Activated CD4-positive, alpha-beta T cell treated with anti-CD3 and anti-CD28 coated beads for 36 hours (primary cell): ENCODE results near the gene TCF4. TPM values are rescaled to one million over a fixed set of nuclear protein-coding genes. Genes with fewer than 3 reads are reported as not detected.

Experiments
- ATAC-seq: fragments of 200-7000 bp; cut with Tn5 transposase; one replicate; pipeline ENCODE4 v1.10.0; 2021; ENCODE audit warnings: mild to moderate bottlenecking, moderate library complexity
- CTCF ChIA-PET: fragments of 350-600 bp; sonication (Branson Sonifier 250); formaldehyde crosslinking; loops from one replicate; lab custom pipeline; 2021; ENCODE audit warnings: antibody characterized with exemption; lab: Charles Lee
- POLR2A ChIA-PET: fragments of 350-600 bp; sonication (Branson Sonifier 250); formaldehyde crosslinking; loops from one replicate; lab custom pipeline; 2021; ENCODE audit warnings: antibody characterized with exemption, inconsistent platforms; lab: Charles Lee
- DNase-seq: peaks from one replicate; pipeline ENCODE4 v3.0.0-alpha.2; 2020
- H3K27ac Mint-ChIP-seq: one replicate; pipeline ENCODE4 v1.8.0; 2021; ENCODE audit warnings: mixed read lengths
- H3K27me3 Mint-ChIP-seq: one replicate; pipeline ENCODE4 v1.8.0; 2021; ENCODE audit warnings: mixed read lengths
- H3K36me3 Mint-ChIP-seq: one replicate; pipeline ENCODE4 v1.8.0; 2021; ENCODE audit warnings: low read depth, mixed read lengths
- H3K4me1 Mint-ChIP-seq: one replicate; pipeline ENCODE4 v1.8.0; 2021; ENCODE audit warnings: mixed read lengths
- H3K4me3 Mint-ChIP-seq: one replicate; pipeline ENCODE4 v1.8.0; 2021; ENCODE audit warnings: mild to moderate bottlenecking, moderate library complexity, mixed read lengths
- H3K9me3 Mint-ChIP-seq: one replicate; pipeline ENCODE4 v1.8.0; 2021; ENCODE audit warnings: low read depth, mixed read lengths
- intact Hi-C, 2 experiments: fragments of 100-400 bp; cut with DNase I in 1 of 2; cut with micrococcal nuclease in 1 of 2; formaldehyde crosslinking; loops; one replicate each; pipeline versions ENCODE4 v1.14.2 to v1.15.1; 2022 to 2024; cut with DNase I, micrococcal nuclease
- total RNA-seq, 2 experiments: library from RNA; stranded (reverse); gene quantifications; one replicate each; pipeline ENCODE4 v1.2.3, GENCODE V29; 2021

The TCF4 gene
- total RNA-seq, 2 experiments from 2014 or later = 0.69 to 1.9 TPM

GRCh38 chr18:55404832-55405465 is 183.0 kb downstream of the TCF4 start:
- Mint-ChIP-seq H3K36me3 (no peaks in the 10 kb centered on the region), H3K4me3 (no peak overlapping the region), H3K9me3 (no peaks in the 10 kb centered on the region), H3K27me3 (peaks cover 11% of the 10 kb centered on the region), H3K4me1 (peaks cover 2% of the 10 kb centered on the region), H3K27ac (no peak overlapping the region)
- DNase-seq = no peak
- intact Hi-C loops = no loop called here
- CTCF ChIA-PET = no interaction called here
- ATAC-seq = no peak
- POLR2A ChIA-PET = no interaction called here

- ATAC-seq (no peak), DNase-seq (no peak)
- ChIA-PET POLR2A (no interaction called here), CTCF (no interaction called here)
- H3K27ac Mint-ChIP-seq = no peak overlapping the region
- intact Hi-C loops = no loop called here
- no peaks in the 10 kb centered on the region for H3K9me3 Mint-ChIP-seq
- peaks cover 11% of the 10 kb centered on the region for H3K27me3 Mint-ChIP-seq
- H3K36me3 Mint-ChIP-seq = no peaks in the 10 kb centered on the region
- no peak overlapping the region for H3K4me3 Mint-ChIP-seq
- H3K4me1 Mint-ChIP-seq = peaks cover 2% of the 10 kb centered on the region
These were observed 183.7 kb downstream of the TCF4 start for GRCh38 chr18:55404136-55404830.

GRCh38 chr18:55403421-55403949 is 184.5 kb downstream of the TCF4 start:
- Mint-ChIP-seq H3K4me3 (no peak overlapping the region), H3K27ac (no peak overlapping the region), H3K9me3 (no peaks in the 10 kb centered on the region), H3K36me3 (no peaks in the 10 kb centered on the region), H3K27me3 (peaks cover 11% of the 10 kb centered on the region), H3K4me1 (peaks cover 2% of the 10 kb centered on the region)
- ChIA-PET CTCF (no interaction called here), POLR2A (no interaction called here)
- ATAC-seq (no peak), DNase-seq (no peak)
- intact Hi-C loops = no loop called here

GRCh38 chr18:55402731-55403405 is 185.1 kb downstream of the TCF4 start:
- Mint-ChIP-seq H3K4me3 (no peak overlapping the region), H3K36me3 (no peaks in the 10 kb centered on the region), H3K27me3 (peaks cover 11% of the 10 kb centered on the region), H3K9me3 (no peaks in the 10 kb centered on the region), H3K4me1 (peaks cover 2% of the 10 kb centered on the region), H3K27ac (no peak overlapping the region)
- no peak for ATAC-seq
- CTCF ChIA-PET = interaction anchor here (0.6 kb wide), 1 partner anchor 28 kb away, joined by 3 read pairs; no protein-coding TSS in a partner anchor
- no peak for DNase-seq
- POLR2A ChIA-PET = no interaction called here
- intact Hi-C loops = no loop called here

GRCh38 chr18:55401638-55402191 is 186.3 kb downstream of the TCF4 start:
- POLR2A ChIA-PET = no interaction called here

GRCh38 chr18:55400590-55401541 is 187.1 kb downstream of the TCF4 start:
- Mint-ChIP-seq H3K36me3 (no peaks in the 10 kb centered on the region), H3K27me3 (peaks cover 5% of the 10 kb centered on the region), H3K9me3 (no peaks in the 10 kb centered on the region), H3K4me1 (no peaks in the 10 kb centered on the region), H3K4me3 (no peak overlapping the region), H3K27ac (no peak overlapping the region)
- DNase-seq (no peak), ATAC-seq (no peak)
- POLR2A ChIA-PET = no interaction called here
- intact Hi-C loops = no loop called here
- CTCF ChIA-PET = interaction anchor here (0.6 kb wide), 1 partner anchor 11 kb away, joined by 3 read pairs; no protein-coding TSS in a partner anchor

More at GRCh38 chr18:55401638-55402191, 186.3 kb downstream of the TCF4 start:
- intact Hi-C loops = no loop called here
- Mint-ChIP-seq H3K27ac (no peak overlapping the region), H3K36me3 (no peaks in the 10 kb centered on the region), H3K27me3 (peaks cover 5% of the 10 kb centered on the region), H3K9me3 (no peaks in the 10 kb centered on the region), H3K4me3 (no peak overlapping the region), H3K4me1 (peaks cover 2% of the 10 kb centered on the region)
- CTCF ChIA-PET = no interaction called here
- DNase-seq (no peak), ATAC-seq (no peak)

GRCh38 chr18:55400081-55400480 is 187.9 kb downstream of the TCF4 start:
- H3K4me3 Mint-ChIP-seq = no peak overlapping the region
- intact Hi-C loops = no loop called here

GRCh38 chr18:55398858-55399257 is 189.1 kb downstream of the TCF4 start:
- DNase-seq (no peak), ATAC-seq (no peak)
- intact Hi-C loops = no loop called here
- Mint-ChIP-seq H3K27ac (no peak overlapping the region), H3K4me1 (no peaks in the 10 kb centered on the region), H3K4me3 (no peak overlapping the region), H3K36me3 (no peaks in the 10 kb centered on the region), H3K27me3 (no peaks in the 10 kb centered on the region), H3K9me3 (no peaks in the 10 kb centered on the region)
- ChIA-PET CTCF (no interaction called here), POLR2A (no interaction called here)

More at GRCh38 chr18:55400081-55400480, 187.9 kb downstream of the TCF4 start:
- Mint-ChIP-seq H3K4me1 (no peaks in the 10 kb centered on the region), H3K27me3 (peaks cover 4% of the 10 kb centered on the region), H3K36me3 (no peaks in the 10 kb centered on the region), H3K9me3 (no peaks in the 10 kb centered on the region), H3K27ac (no peak overlapping the region)
- ATAC-seq (no peak), DNase-seq (no peak)
- ChIA-PET POLR2A (no interaction called here), CTCF (no interaction called here)

GRCh38 chr18:55396979-55397378 is 191.0 kb downstream of the TCF4 start:
- H3K4me1 Mint-ChIP-seq = no peaks in the 10 kb centered on the region
- ChIA-PET POLR2A (no interaction called here), CTCF (no interaction called here)

GRCh38 chr18:55396267-55396905 is 191.6 kb downstream of the TCF4 start:
- H3K36me3 Mint-ChIP-seq = no peaks in the 10 kb centered on the region
- H3K27ac Mint-ChIP-seq = no peak overlapping the region
- intact Hi-C loops = no loop called here
- no peak for ATAC-seq
- POLR2A ChIA-PET = no interaction called here
- no peaks in the 10 kb centered on the region for H3K4me1 Mint-ChIP-seq
- no peaks in the 10 kb centered on the region for H3K27me3 Mint-ChIP-seq
- no peaks in the 10 kb centered on the region for H3K9me3 Mint-ChIP-seq
- CTCF ChIA-PET = no interaction called here
- DNase-seq = no peak
- H3K4me3 Mint-ChIP-seq = no peak overlapping the region

More at GRCh38 chr18:55396979-55397378, 191.0 kb downstream of the TCF4 start:
- no peak overlapping the region for H3K4me3 Mint-ChIP-seq
- H3K9me3 Mint-ChIP-seq = no peaks in the 10 kb centered on the region
- intact Hi-C loops = no loop called here
- H3K36me3 Mint-ChIP-seq = no peaks in the 10 kb centered on the region
- ATAC-seq (no peak), DNase-seq (no peak)
- no peak overlapping the region for H3K27ac Mint-ChIP-seq
- H3K27me3 Mint-ChIP-seq = no peaks in the 10 kb centered on the region
